SK-N-SH (cell line): Measurements from ENCODE around the gene NOB1. TPM values are rescaled to one million over a fixed set of nuclear protein-coding genes. Genes with fewer than 3 reads are reported as not detected.
A peak's percentile ranks its signal among the peaks of the same experiment; 100 is the strongest.

ENCODE experiments used
- CTCF ChIA-PET: fragments of 300-600, 350-600 bp; formaldehyde crosslinking; extraction: SDS; loops from one replicate; lab custom pipeline; 2021; lab: Yijun Ruan, JAX
- POLR2A ChIA-PET: fragments of 350-600 bp; sonication (Branson Sonifier 250); formaldehyde crosslinking; extraction: SDS; loops from one replicate; lab custom pipeline; 2020; ENCODE audit warnings: antibody characterized with exemption, inconsistent platforms; lab: Yijun Ruan, JAX
- DNase-seq: peaks from one replicate; pipeline ENCODE4 v3.0.0; 2012
- H2AFZ ChIP-seq: fragments of 200-600 bp; sonication (generic); 2 replicates; pipeline ENCODE4 v1.8.1; 2016; ENCODE audit warnings: antibody characterized with exemption, mild to moderate bottlenecking, low read depth
- H3F3A ChIP-seq: fragments of 200-600 bp; sonication (generic); replicated peaks from 2 replicates; pipeline ENCODE3; 2016; ENCODE audit warnings: antibody characterized with exemption, mild to moderate bottlenecking; ENCODE audit not compliant: insufficient read depth
- H3K27ac ChIP-seq, 2 experiments: fragments of 200-500 bp in 1 of 2; fragments of 200-600 bp in 1 of 2; sonication (Bioruptor generic) in 1 of 2; sonication (generic), shearing (Covaris generic) in 1 of 2; 2 replicates each; pipeline versions ENCODE4 v1.5.1 to v1.6.1; 2014 to 2016; ENCODE audit warnings: low read depth in 2 of 2, inconsistent platforms in 1 of 2, low read length in 1 of 2, mild to moderate bottlenecking in 1 of 2, mixed read lengths in 1 of 2
- H3K27me3 ChIP-seq: fragments of 200-600 bp; sonication (generic), shearing (Covaris generic); 2 replicates; pipeline ENCODE4 v1.6.1; 2016; ENCODE audit warnings: mixed run types; ENCODE audit not compliant: insufficient read depth
- H3K36me3 ChIP-seq, 2 experiments: fragments of 200-500 bp in 1 of 2; fragments of 200-600 bp in 1 of 2; sonication (Bioruptor generic) in 1 of 2; sonication (generic) in 1 of 2; replicated peaks in 1 of 2; 2 replicates each; pipeline versions ENCODE3 to v1.5.1; 2014 to 2016; ENCODE audit warnings: low read length in 1 of 2, mild to moderate bottlenecking in 1 of 2; ENCODE audit not compliant: insufficient read depth in 2 of 2, control insufficient read depth in 1 of 2
- H3K4me1 ChIP-seq, 2 experiments: fragments of 200-500 bp in 1 of 2; fragments of 200-600 bp in 1 of 2; sonication (Bioruptor generic) in 1 of 2; sonication (generic), shearing (Covaris generic) in 1 of 2; 2 replicates each; pipeline versions ENCODE4 v1.5.1 to v1.6.1; 2014 to 2016; ENCODE audit warnings: low read depth in 1 of 2, low read length in 1 of 2, mixed run types in 1 of 2; ENCODE audit not compliant: insufficient read depth in 2 of 2, control insufficient read depth in 1 of 2
- H3K4me2 ChIP-seq: fragments of 200-600 bp; sonication (generic), shearing (Covaris generic); 2 replicates; pipeline ENCODE4 v1.6.1; 2017; ENCODE audit warnings: mixed run types
- H3K4me3 ChIP-seq, 2 experiments: fragments of 200-500 bp in 1 of 2; fragments of 200-600 bp in 1 of 2; sonication (Bioruptor generic) in 1 of 2; sonication (generic), shearing (Covaris generic) in 1 of 2; 2 replicates each; pipeline versions ENCODE4 v1.5.1 to v1.8.1; 2014 to 2016; ENCODE audit warnings: low read depth in 2 of 2, inconsistent platforms in 1 of 2, low read length in 1 of 2, mild to moderate bottlenecking in 1 of 2, mixed read lengths in 1 of 2, moderate library complexity in 1 of 2
- H3K79me2 ChIP-seq: fragments of 200-600 bp; sonication (generic); 2 replicates; pipeline ENCODE4 v1.8.1; 2017; ENCODE audit warnings: mild to moderate bottlenecking; ENCODE audit not compliant: insufficient read depth
- H3K9ac ChIP-seq: fragments of 200-600 bp; sonication (generic); 2 replicates; pipeline ENCODE4 v1.6.1; 2017; ENCODE audit warnings: mixed run types
- H3K9me2 ChIP-seq: fragments of 200-600 bp; sonication (generic); 2 replicates; pipeline ENCODE4 v1.6.1; 2017; ENCODE audit warnings: mixed run types
- H3K9me3 ChIP-seq: fragments of 200-600 bp; sonication (generic); 2 replicates; pipeline ENCODE4 v1.6.1; 2017; ENCODE audit warnings: mixed run types, mild to moderate bottlenecking, moderate library complexity
- H4K20me1 ChIP-seq: fragments of 200-600 bp; sonication (generic); 2 replicates; pipeline ENCODE4 v1.6.1; 2017; ENCODE audit warnings: mild to moderate bottlenecking, mixed run types; ENCODE audit not compliant: insufficient read depth
- FOSL2 ChIP-seq: IDR thresholded peaks from 2 replicates; pipeline ENCODE4 v1.4.0; 2012; ENCODE audit warnings: low read depth, mild to moderate bottlenecking, moderate library complexity, borderline replicate concordance
- FOXM1 ChIP-seq: IDR thresholded peaks from 2 replicates; pipeline ENCODE4 v1.4.0; 2012; ENCODE audit warnings: low read depth, mild to moderate bottlenecking
- NRF1 ChIP-seq: IDR thresholded peaks from 2 replicates; pipeline ENCODE4 v1.6.1; 2012; ENCODE audit warnings: low read depth, mild to moderate bottlenecking, low read length
- RAD21 ChIP-seq: IDR thresholded peaks from 2 replicates; pipeline ENCODE4 v1.6.1; 2012; ENCODE audit warnings: mild to moderate bottlenecking, low read length
- RXRA ChIP-seq: IDR thresholded peaks from 2 replicates; pipeline ENCODE4 v1.4.0; 2012; ENCODE audit warnings: low read depth, mild to moderate bottlenecking, borderline replicate concordance
- TCF12 ChIP-seq: IDR thresholded peaks from 2 replicates; pipeline ENCODE4 v1.4.0; 2012
- YY1 ChIP-seq: IDR thresholded peaks from 2 replicates; pipeline ENCODE4 v1.4.0; 2012; ENCODE audit warnings: low read depth, mild to moderate bottlenecking
- WGBS: methylation state at CpG from one replicate; pipeline ENCODE4 v1.1.6; 2017; ENCODE audit warnings: low lambda C conversion rate; 5-methylcytosine and 5-hydroxymethylcytosine counted together
- polyA plus RNA-seq, 3 experiments: library from polyadenylated mRNA; depleted of rRNA; stranded (reverse); fragments of >200 nt; gene quantifications; 2 replicates each; pipeline ENCODE4 v1.2.3, GENCODE V29; 2012
- TF ChIP-seq, protein P1 (sequence below): fragments of 150-350 bp; IDR thresholded peaks from 2 replicates; pipeline ENCODE4 v1.6.1; 2016; ENCODE audit warnings: mild to moderate bottlenecking, low read depth, low read length
- TF ChIP-seq, protein P2 (sequence below): IDR thresholded peaks from 2 replicates; pipeline ENCODE4; 2012
- TF ChIP-seq, protein P3 (sequence below): IDR thresholded peaks from 2 replicates; pipeline ENCODE4 v1.4.0; 2012; ENCODE audit warnings: low read depth, borderline replicate concordance

Gene NOB1
- polyA plus RNA-seq, 1 of the 3 experiments (the other 2 are of a cell fraction) = 86.3 TPM

DNA sequence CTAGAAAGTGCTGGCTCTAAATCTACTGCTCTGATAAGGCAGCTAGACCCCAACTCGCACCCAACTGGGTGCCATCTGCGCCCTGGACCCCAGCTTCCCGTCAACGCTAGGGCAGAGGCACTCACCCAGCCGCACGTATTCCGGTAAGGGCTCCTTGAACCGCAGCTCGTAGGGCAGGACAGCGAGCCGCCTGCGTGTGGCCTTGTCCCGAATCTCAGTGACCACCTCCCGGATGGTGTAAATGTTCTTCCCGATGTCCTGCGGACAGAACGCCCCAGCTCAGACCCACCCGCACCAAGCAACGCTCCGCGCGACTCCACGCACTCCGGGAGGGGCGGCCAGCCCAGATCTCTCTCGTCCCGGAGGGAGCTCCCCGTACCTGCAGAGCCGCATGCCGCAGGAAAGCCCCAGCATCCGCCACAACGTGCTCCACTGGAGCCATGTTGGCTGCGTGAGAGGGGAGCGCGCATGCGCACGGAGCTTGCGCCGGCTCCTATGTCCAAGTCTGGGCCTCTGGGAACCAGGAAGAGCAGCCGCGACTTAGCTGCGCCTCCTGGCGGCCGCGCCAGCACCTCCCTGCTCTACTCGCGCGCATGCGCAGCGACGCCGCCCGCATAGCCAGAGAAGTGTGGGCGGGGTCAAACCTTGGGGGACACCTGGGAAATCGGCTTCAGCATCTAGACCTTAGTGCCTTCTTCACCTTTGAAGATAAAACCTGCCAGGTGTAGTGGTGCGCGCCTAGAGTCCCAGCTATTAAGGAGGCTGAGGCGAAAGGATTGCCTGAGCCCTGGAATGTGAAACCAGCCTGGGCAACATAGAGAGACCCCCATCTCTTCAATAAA is at the start of gene NOB1 (continued):
- TF ChIP-seq, protein P1, sequence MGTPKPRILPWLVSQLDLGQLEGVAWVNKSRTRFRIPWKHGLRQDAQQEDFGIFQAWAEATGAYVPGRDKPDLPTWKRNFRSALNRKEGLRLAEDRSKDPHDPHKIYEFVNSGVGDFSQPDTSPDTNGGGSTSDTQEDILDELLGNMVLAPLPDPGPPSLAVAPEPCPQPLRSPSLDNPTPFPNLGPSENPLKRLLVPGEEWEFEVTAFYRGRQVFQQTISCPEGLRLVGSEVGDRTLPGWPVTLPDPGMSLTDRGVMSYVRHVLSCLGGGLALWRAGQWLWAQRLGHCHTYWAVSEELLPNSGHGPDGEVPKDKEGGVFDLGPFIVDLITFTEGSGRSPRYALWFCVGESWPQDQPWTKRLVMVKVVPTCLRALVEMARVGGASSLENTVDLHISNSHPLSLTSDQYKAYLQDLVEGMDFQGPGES = no peak
- TF ChIP-seq, protein P2, sequence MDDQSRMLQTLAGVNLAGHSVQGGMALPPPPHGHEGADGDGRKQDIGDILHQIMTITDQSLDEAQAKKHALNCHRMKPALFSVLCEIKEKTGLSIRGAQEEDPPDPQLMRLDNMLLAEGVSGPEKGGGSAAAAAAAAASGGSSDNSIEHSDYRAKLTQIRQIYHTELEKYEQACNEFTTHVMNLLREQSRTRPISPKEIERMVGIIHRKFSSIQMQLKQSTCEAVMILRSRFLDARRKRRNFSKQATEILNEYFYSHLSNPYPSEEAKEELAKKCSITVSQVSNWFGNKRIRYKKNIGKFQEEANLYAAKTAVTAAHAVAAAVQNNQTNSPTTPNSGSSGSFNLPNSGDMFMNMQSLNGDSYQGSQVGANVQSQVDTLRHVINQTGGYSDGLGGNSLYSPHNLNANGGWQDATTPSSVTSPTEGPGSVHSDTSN = no peak
- TF ChIP-seq RAD21 (peak; percentile 88), RXRA (no peak), FOSL2 (no peak), FOXM1 (no peak), NRF1 (peak; percentile 96)
- TF ChIP-seq, protein P3, sequence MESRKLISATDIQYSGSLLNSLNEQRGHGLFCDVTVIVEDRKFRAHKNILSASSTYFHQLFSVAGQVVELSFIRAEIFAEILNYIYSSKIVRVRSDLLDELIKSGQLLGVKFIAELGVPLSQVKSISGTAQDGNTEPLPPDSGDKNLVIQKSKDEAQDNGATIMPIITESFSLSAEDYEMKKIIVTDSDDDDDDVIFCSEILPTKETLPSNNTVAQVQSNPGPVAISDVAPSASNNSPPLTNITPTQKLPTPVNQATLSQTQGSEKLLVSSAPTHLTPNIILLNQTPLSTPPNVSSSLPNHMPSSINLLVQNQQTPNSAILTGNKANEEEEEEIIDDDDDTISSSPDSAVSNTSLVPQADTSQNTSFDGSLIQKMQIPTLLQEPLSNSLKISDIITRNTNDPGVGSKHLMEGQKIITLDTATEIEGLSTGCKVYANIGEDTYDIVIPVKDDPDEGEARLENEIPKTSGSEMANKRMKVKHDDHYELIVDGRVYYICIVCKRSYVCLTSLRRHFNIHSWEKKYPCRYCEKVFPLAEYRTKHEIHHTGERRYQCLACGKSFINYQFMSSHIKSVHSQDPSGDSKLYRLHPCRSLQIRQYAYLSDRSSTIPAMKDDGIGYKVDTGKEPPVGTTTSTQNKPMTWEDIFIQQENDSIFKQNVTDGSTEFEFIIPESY = no peak

DNA sequence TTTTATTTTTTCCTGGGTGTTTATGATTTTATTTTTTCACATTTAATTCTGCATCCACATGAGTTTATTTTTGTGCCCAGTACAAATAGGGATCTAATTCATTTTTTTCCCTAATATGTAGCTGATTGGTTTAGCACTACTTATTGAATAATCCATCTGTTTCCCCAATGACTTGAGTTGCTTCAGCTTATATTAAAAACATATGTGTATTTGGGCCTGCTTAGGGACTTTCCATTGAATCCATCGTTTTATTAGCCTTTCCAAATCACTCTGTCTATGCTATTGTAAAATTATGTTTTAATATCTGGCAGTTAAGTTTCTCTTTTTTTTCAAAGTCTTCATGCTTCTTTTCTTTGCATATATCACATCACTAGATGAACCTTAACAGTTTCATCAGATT is 49.6 kb upstream of the NOB1 start:
- DNase-seq = no peak
- no peaks in the 10 kb centered on the region for H3K9me3 ChIP-seq
- no peaks in the 10 kb centered on the region for H4K20me1 ChIP-seq
- H3F3A ChIP-seq = peaks cover 16% of the 10 kb centered on the region
- ChIA-PET POLR2A (no interaction called here), CTCF (interaction anchor here (1.1 to 1.5 kb wide), 2 partner anchors 126 to 133 kb away, joined by 3 to 8 read pairs; no protein-coding TSS in a partner anchor)
- no peak overlapping the region for H3K9ac ChIP-seq
- TF ChIP-seq TCF12 (peak; percentile 45; the same call in 1 of the 2 replicates), YY1 (no peak)
- H3K4me3 ChIP-seq = no peak overlapping the region
- no peaks in the 10 kb centered on the region for H3K79me2 ChIP-seq
- no peaks in the 10 kb centered on the region for H3K27me3 ChIP-seq
- H3K4me1 ChIP-seq = no peaks in the 10 kb centered on the region; a peak in 1 of 4 replicates
- H3K4me2 ChIP-seq = no peak overlapping the region
- WGBS = 6% methylated on average over 1 of the region's 1 CpG
- H3K36me3 ChIP-seq = peaks cover 4 to 19% of the 10 kb centered on the region in 2 experiments
- no peak overlapping the region for H2AFZ ChIP-seq
- H3K27ac ChIP-seq = peak overlapping the region in 1 of 2 experiments; percentile 17; a peak in 1 of 4 replicates
- no peaks in the 10 kb centered on the region for H3K9me2 ChIP-seq
